B cell (primary cell): Measurements from ENCODE around the gene PTPRN. TPM values are rescaled to one million over a fixed set of nuclear protein-coding genes. Genes with fewer than 3 reads are reported as not detected.

Experiments used
- ATAC-seq: fragments of 200-7000 bp; cut with Tn5 transposase; one replicate; pipeline ENCODE4 v1.10.0; 2021; ENCODE audit warnings: low read depth, mild to moderate bottlenecking, moderate number of reproducible peaks, moderate library complexity
- CTCF ChIA-PET: fragments of 350-600 bp; sonication (Branson Sonifier 250); formaldehyde crosslinking; loops from one replicate; lab custom pipeline; 2021; ENCODE audit warnings: antibody characterized with exemption, inconsistent platforms; lab: Charles Lee
- POLR2A ChIA-PET: fragments of 350-600 bp; sonication (Branson Sonifier 250); formaldehyde crosslinking; loops from one replicate; lab custom pipeline; 2021; ENCODE audit warnings: antibody characterized with exemption; lab: Charles Lee
- DNase-seq: peaks from one replicate; pipeline ENCODE4 v3.0.0; 2013
- H2AFZ ChIP-seq: 2 replicates; pipeline ENCODE4 v1.6.1; 2012; ENCODE audit warnings: mild to moderate bottlenecking, low read depth, low read length; ENCODE audit not compliant: insufficient read depth, poor library complexity, severe bottlenecking
- H3K27ac ChIP-seq, 2 donors: 1 replicate in 1 of 2; 2 replicates in 1 of 2; pipeline ENCODE4 v1.5.1; 2012 to 2013; ENCODE audit warnings: low read length in 2 of 2, mild to moderate bottlenecking in 2 of 2, moderate library complexity in 1 of 2
- H3K27me3 ChIP-seq, 4 experiments: fragments of 200-600 bp in 1 of 4; sonication (generic) in 1 of 4; replicated peaks in 1 of 4; 1 replicate in 2 of 4; 2 replicates in 2 of 4; pipeline versions ENCODE4 v1.6.1 to v1.7.0; 2013 to 2016; ENCODE audit warnings: low read length in 3 of 4, mild to moderate bottlenecking in 2 of 4, mixed read lengths in 1 of 4, moderate library complexity in 1 of 4; ENCODE audit not compliant: insufficient read depth in 4 of 4, control insufficient read depth in 3 of 4; ENCODE audit errors: control extremely low read depth in 1 of 4
- H3K36me3 ChIP-seq, 2 experiments: replicated peaks in 1 of 2; 1 replicate in 1 of 2; 2 replicates in 1 of 2; pipeline versions ENCODE4 v1.6.1 to v1.7.1; 2013; ENCODE audit warnings: low read length in 1 of 2; ENCODE audit not compliant: insufficient read depth in 2 of 2, control insufficient read depth in 1 of 2; ENCODE audit errors: control extremely low read depth in 1 of 2, extremely low read depth in 1 of 2
- H3K4me1 ChIP-seq, 2 donors: fragments of 200-600 bp in 1 of 2; sonication (generic) in 1 of 2; 1 replicate in 1 of 2; 2 replicates in 1 of 2; pipeline versions ENCODE4 v1.5.1 to v1.6.1; 2013 to 2017; ENCODE audit warnings: low read length in 2 of 2; ENCODE audit not compliant: control insufficient read depth in 2 of 2, insufficient read depth in 2 of 2
- H3K4me2 ChIP-seq: replicated peaks from 2 replicates; pipeline ENCODE3; 2012; ENCODE audit warnings: mild to moderate bottlenecking, low read depth, low read length; ENCODE audit not compliant: poor library complexity, severe bottlenecking
- H3K4me3 ChIP-seq, 5 experiments: fragments of 200-600 bp in 1 of 5; sonication (generic) in 1 of 5; 1 replicate in 3 of 5; 2 replicates in 2 of 5; pipeline versions ENCODE4 v1.5.1 to v1.7.0; 2011 to 2016; ENCODE audit warnings: low read length in 4 of 5, mild to moderate bottlenecking in 4 of 5, low read depth in 2 of 5, control low read depth in 1 of 5, moderate library complexity in 1 of 5; ENCODE audit not compliant: insufficient read depth in 1 of 5; ENCODE audit errors: control extremely low read depth in 1 of 5, extremely low read depth in 1 of 5
- H3K79me2 ChIP-seq: fragments of 200-600 bp; sonication (generic); one replicate; pipeline ENCODE4 v1.6.0; 2016; ENCODE audit warnings: low read length; ENCODE audit not compliant: control insufficient read depth, insufficient read depth
- H3K9ac ChIP-seq: fragments of 200-600 bp; sonication (generic); 2 replicates; pipeline ENCODE4 v1.6.1; 2017; ENCODE audit warnings: mild to moderate bottlenecking, low read length, moderate library complexity
- H3K9me3 ChIP-seq, 3 donors: one replicate each; pipeline versions ENCODE4 v1.6.1 to v1.7.1; 2013; ENCODE audit warnings: low read length in 2 of 3; ENCODE audit not compliant: control insufficient read depth in 2 of 3, insufficient read depth in 1 of 3; ENCODE audit errors: control extremely low read depth in 1 of 3
- H4K20me1 ChIP-seq: 2 replicates; pipeline ENCODE4 v1.6.0; 2012; ENCODE audit warnings: mild to moderate bottlenecking, low read length; ENCODE audit not compliant: insufficient read depth, control insufficient read depth, poor library complexity, severe bottlenecking
- H3K27ac Mint-ChIP-seq: one replicate; pipeline ENCODE4 v1.8.0; 2021; ENCODE audit warnings: mixed read lengths
- H3K27me3 Mint-ChIP-seq: one replicate; pipeline ENCODE4 v1.8.0; 2021; ENCODE audit warnings: mixed read lengths
- H3K4me1 Mint-ChIP-seq: one replicate; pipeline ENCODE4 v1.8.0; 2021; ENCODE audit warnings: mixed read lengths
- H3K4me3 Mint-ChIP-seq: one replicate; pipeline ENCODE4 v1.8.0; 2021; ENCODE audit warnings: mixed read lengths
- H3K9me3 Mint-ChIP-seq: one replicate; pipeline ENCODE4 v1.8.0; 2022; ENCODE audit warnings: mixed read lengths; ENCODE audit not compliant: insufficient read depth
- CTCF ChIP-seq: fragments of 200-600 bp; IDR thresholded peaks from one replicate; pipeline ENCODE4 v1.8.0; 2022; ENCODE audit warnings: antibody characterized with exemption, mild to moderate bottlenecking
- EZH2 ChIP-seq: IDR thresholded peaks from 2 replicates; pipeline ENCODE4 v1.6.1; 2012; ENCODE audit warnings: borderline replicate concordance, low read depth, mild to moderate bottlenecking, moderate library complexity, low read length; ENCODE audit not compliant: insufficient read depth, poor library complexity, severe bottlenecking
- WGBS: methylation state at CpG from one replicate; pipeline ENCODE4 v1.1.5; 2013; ENCODE audit warnings: missing lambda C conversion rate; ENCODE audit not compliant: insufficient coverage; 5-methylcytosine and 5-hydroxymethylcytosine counted together
- intact Hi-C: fragments of 100-400 bp; cut with micrococcal nuclease; formaldehyde crosslinking; loops from one replicate; pipeline ENCODE4 v1.10.0; 2022
- polyA plus RNA-seq: library from polyadenylated mRNA; depleted of rRNA; stranded (reverse); fragments of >200 nt; gene quantifications from 2 replicates; pipeline ENCODE4 v1.2.3, GENCODE V29; 2012
- total RNA-seq, 2 donors: library from RNA; stranded (reverse); fragments of 120-200 nt in 1 of 2; gene quantifications; 1 replicate in 1 of 2; 2 replicates in 1 of 2; pipeline versions ENCODE4 v1.2.3 to v1.2.4, GENCODE V29; 2013 to 2022

Gene PTPRN
- total and polyA plus RNA-seq, 2 donors (not counting 1 experiment from before 2014, with no cell fraction given): 0.04 TPM; not detected in 1

- ATAC-seq: no peak
- Mint-ChIP-seq H3K27me3 (no peaks in the 10 kb centered on the region), H3K4me1 (no peaks in the 10 kb centered on the region), H3K27ac (no peak overlapping the region), H3K4me3 (no peak overlapping the region), H3K9me3 (no peaks in the 10 kb centered on the region)
- no peak overlapping the region for H2AFZ ChIP-seq
- H3K4me1 ChIP-seq: no peaks in the 10 kb centered on the region
- intact Hi-C loops: no loop called here
- no CpG with 5 or more reads among the region's 1 CpG for WGBS
- H3K9me3 ChIP-seq: no peaks in the 10 kb centered on the region
- DNase-seq: no peak
- ChIA-PET CTCF (interaction anchor here (0.7 to 2.0 kb wide), 2 partner anchors 10 to 35 kb away, joined by 3 to 11 read pairs; no protein-coding TSS in a partner anchor), POLR2A (no interaction called here)
- H3K27me3 ChIP-seq: no peaks in the 10 kb centered on the region
- no peak overlapping the region for H3K4me3 ChIP-seq
- no peak overlapping the region for H3K4me2 ChIP-seq
- H3K27ac ChIP-seq: no peak overlapping the region
- no peak overlapping the region for H3K9ac ChIP-seq
- TF ChIP-seq CTCF: no peak
- TF ChIP-seq EZH2: no peak
- H3K36me3 ChIP-seq: no peaks in the 10 kb centered on the region
- H3K79me2 ChIP-seq: peaks cover 5% of the 10 kb centered on the region
- H4K20me1 ChIP-seq: no peaks in the 10 kb centered on the region
Measured at GRCh38 chr2:219266886-219267285, 42.3 kb downstream of the PTPRN start.

DNA sequence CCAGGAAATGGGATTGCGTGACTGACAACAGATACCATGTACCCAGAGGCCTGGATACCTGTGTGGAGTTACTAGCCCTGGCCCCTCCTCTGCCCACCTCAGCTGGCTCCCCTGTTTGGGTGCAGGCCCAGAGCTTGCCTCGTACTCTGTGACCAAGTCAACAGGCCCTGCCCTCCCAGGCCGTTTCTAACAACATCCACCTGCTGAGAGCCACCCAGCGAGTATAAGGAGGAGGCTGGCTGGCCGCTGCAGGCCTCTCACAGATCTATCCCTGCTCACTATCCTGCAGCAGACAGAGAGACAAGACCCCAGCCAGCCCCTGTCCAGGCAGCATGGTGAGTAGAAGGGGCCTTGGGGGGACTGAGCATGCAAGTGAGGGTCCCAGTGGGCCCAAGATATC is 43.0 kb downstream of the PTPRN start:
- WGBS: 94% methylated on average over 3 of the region's 5 CpGs
- H3K4me2 ChIP-seq: no peak overlapping the region
- Mint-ChIP-seq H3K9me3 (no peaks in the 10 kb centered on the region), H3K27me3 (no peaks in the 10 kb centered on the region), H3K27ac (no peak overlapping the region), H3K4me1 (no peaks in the 10 kb centered on the region), H3K4me3 (no peak overlapping the region)
- no peak for ATAC-seq
- H3K4me3 ChIP-seq: no peak overlapping the region
- H3K79me2 ChIP-seq: no peaks in the 10 kb centered on the region
- ChIA-PET CTCF (interaction anchor here (1.3 to 2.0 kb wide), 2 partner anchors 10 to 29 kb away, joined by 7 to 11 read pairs; no protein-coding TSS in a partner anchor), POLR2A (interaction anchor here (0.7 to 1.1 kb wide), 2 partner anchors 13 to 28 kb away, joined by 3 to 4 read pairs; partner anchors contain the start of gene TUBA4A)
- H3K27me3 ChIP-seq: no peaks in the 10 kb centered on the region
- H3K9me3 ChIP-seq: no peaks in the 10 kb centered on the region
- H4K20me1 ChIP-seq: no peaks in the 10 kb centered on the region
- TF ChIP-seq EZH2 (no peak), CTCF (no peak)
- no peak overlapping the region for H3K9ac ChIP-seq
- no peak overlapping the region for H3K27ac ChIP-seq
- no peak overlapping the region for H2AFZ ChIP-seq
- no peak for DNase-seq
- intact Hi-C loops: no loop called here
- H3K4me1 ChIP-seq: no peaks in the 10 kb centered on the region
- H3K36me3 ChIP-seq: no peaks in the 10 kb centered on the region
